Mammary microvascular endothelial cell (primary cell): ENCODE results near the gene ABLIM3. TPM values are rescaled to one million over a fixed set of nuclear protein-coding genes. Genes with fewer than 3 reads are reported as not detected.

Experiments
- total RNA-seq: library from RNA; depleted of rRNA; stranded (reverse); fragments of >200 nt; gene quantifications from 2 replicates; pipeline ENCODE4 v1.2.3, GENCODE V29; 2015

ABLIM3 gene
- 51.7 and 57.6 TPM in 2 replicates for total RNA-seq

DNA sequence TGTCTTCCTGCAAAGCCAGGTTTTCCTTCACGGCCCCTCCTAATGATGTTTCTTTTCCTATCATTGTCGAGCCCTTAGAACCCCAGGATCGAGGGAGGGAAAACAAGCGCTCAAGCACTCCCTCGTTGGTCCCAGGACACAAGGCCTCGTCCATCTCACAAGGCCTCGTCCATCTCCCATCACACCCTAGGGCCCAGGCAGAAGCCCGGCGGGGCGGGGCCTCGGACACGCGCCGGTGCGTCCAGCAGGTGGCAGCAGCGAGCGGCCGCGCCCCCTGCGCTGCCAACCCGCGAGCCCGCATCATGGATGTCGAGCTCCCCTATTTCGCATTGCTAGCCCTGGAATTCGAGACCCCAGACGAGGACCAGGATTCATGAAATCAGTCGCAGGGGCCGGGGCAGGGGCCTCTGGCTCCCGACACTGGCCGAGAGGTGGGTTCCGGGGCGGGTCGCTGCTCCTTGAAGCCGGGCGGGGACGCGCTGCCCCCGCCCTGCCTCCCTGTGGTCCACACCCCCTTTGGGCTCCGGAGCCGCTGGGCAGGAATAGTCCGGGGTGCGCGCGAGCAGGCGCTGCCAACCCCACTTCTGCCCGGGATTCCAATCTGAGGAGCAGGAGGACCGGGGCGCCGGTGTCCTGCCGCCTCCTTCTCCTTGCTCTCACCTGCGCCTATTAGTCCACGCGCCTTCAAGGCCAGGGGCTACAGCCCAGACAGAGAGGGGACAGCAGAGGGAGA lies at the start of gene ABLIM3:
TSS of gene ABLIM3 (plus strand) at position 270 of the 733 bp plus-strand sequence. CDS start 603 bp downstream, outside the sequence.

DNA sequence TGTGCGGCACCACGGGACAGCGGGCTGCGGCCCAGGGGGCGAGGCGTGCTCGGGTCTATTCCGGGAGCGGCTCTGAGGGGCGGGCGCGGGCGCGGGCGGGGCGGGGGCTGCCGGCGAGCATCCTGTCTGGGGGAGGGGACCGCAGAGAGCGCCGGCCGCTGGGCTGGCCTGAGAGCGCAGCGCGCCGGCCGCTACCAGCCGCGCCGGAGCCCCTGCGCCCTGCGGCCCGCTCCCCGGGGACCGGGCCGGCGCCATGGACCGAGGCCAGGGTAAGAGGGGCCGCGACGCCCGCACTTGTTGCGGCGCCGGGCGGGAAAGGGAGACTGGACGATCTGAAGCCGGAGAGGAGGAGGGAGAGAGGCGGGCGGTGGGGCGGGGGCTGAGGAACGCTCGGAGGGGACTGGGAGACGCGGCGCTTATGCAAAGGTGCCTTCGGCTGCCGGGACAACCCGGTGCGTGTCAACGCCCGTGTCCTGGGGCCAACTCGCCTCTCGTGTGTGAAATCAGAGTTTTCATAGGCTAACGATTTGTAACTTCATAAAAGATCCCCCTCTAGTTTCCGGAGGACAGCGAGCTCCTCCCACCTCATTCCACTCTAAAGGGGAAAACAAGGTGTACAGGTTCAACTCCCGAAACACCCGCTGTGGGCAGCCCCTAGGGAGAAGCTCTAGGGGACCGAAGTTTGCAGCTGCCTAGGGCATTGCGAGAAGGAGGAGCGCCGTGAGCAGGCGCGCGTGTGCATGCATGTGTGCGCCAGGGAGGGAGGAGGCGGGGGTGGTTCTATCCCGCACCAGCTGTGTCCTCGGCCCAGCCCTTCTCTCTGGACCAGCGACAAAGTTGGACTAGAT lies 130.6 kb downstream of the ABLIM3 start, which contains the start of gene AFAP1L1:
TSS of gene AFAP1L1 (plus strand) at position 144 of the 848 bp plus-strand sequence. CDS start at position 254, 110 bp downstream.

Other genes starting within 250 kb of the ABLIM3 start
- gene SH3TC2, start 78.4 kb upstream of the ABLIM3 start, total RNA-seq = 3.8 and 4.6 TPM in 2 replicates
- gene AFAP1L1, start 130.4 kb downstream of the ABLIM3 start, total RNA-seq = 69.0 and 72.3 TPM in 2 replicates
- gene GRPEL2, start 204.0 kb downstream of the ABLIM3 start, total RNA-seq = 14.3 and 17.5 TPM in 2 replicates
- 7.6 and 8.0 TPM in 2 replicates for gene PCYOX1L, start 216.6 kb downstream of the ABLIM3 start, total RNA-seq
- gene IL17B, start 237.8 kb downstream of the ABLIM3 start, total RNA-seq = not detected in 2 replicates